ENCODE measurements around the gene LMAN2.

LMAN2 gene

DNA sequence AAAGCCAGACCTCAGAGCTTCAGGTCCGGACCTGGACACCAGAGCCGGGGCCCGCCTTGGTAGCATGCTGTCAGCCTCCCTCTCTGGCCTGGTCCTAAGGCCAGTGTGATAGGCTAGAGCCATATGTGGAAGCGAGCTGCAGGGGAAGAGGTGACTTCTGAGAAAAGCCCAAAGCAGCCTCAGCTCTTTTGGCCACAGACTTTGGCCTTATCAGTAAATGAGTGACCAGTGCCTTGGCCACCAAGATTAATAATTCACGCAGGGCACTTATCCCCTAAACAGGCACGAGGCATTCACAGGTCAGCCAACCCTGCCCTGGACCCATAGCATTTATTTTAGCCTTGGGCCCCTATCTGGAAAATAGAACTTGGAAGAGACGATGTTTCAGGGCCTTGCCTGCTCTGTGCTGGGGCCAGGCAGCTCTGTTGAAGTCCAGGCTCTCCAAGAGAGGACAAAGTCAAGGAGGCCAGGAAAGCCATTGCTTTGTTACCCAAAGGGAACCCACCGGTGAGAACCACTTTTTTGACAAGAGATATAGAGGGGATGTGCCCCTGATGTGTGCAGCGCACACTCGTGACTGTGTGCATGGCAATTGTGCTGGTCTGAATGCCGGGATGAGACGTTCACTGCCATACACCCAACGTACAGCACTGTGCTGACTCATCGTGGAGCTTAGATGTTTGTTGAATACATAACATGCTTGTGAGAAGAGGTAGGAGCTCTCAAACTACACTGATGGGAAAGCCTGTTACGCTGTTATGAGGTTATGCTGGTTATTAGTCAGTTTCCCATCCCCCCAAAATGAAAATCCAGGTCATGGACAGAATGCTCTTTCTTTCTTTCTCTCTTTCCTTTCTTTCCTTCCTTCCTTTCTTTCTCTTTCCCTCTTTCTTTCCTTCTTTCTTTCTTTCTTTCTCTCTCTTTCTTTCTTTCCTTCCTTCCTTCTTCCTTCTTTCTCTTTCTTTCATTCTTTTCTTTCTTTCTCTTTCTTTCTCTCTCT, 27.7 kb upstream of the LMAN2 start:
- no peak overlapping the region for H2BK120ac ChIP-seq (ENCODE audit: low read depth, low read length)
- H3K4me3 ChIP-seq (ENCODE audit: low read length in 2 of 2) = no peak overlapping the region
- peaks cover 0 to 3% of the 10 kb centered on the region in 2 donors for H3K4me1 ChIP-seq (ENCODE audit: control insufficient read depth in 2 of 2, insufficient read depth in 1 of 2, low read depth in 1 of 2, low read length in 2 of 2)
- H3K4ac ChIP-seq (ENCODE audit: low read length) = no peak overlapping the region
- H4K91ac ChIP-seq (ENCODE audit: low read depth, low read length, poor library complexity) = no peak overlapping the region
- no peaks in the 10 kb centered on the region for H3K36me3 ChIP-seq (replicated peaks in 1 of 2; ENCODE audit: control insufficient read depth in 2 of 2, insufficient read depth in 2 of 2, low read length in 2 of 2)
- no peak overlapping the region for H3K9ac ChIP-seq (ENCODE audit: low read depth, low read length, poor library complexity)
- H3K27me3 ChIP-seq (ENCODE audit: control insufficient read depth in 3 of 3, insufficient read depth in 3 of 3, low read depth in 1 of 3, low read length in 3 of 3) = peaks cover 0 to 19% (median 2%) of the 10 kb centered on the region in 3 experiments
- H2BK12ac ChIP-seq (ENCODE audit: low read length) = no peak overlapping the region
- no peaks in the 10 kb centered on the region for H3K79me1 ChIP-seq (ENCODE audit: low read depth, low read length)
- WGBS, 2 donors (ENCODE audit: extremely low coverage in 2 of 2, insufficient read length in 2 of 2, insufficient replicate concordance in 1 of 2) = no CpG with 5 or more reads among the region's 15 CpGs
- H4K8ac ChIP-seq (ENCODE audit: low read depth, low read length) = no peak overlapping the region
- no peak overlapping the region for H3K23ac ChIP-seq (ENCODE audit: low read depth, low read length, poor library complexity)
- H2BK15ac ChIP-seq (ENCODE audit: low read length) = no peak overlapping the region
- no peak overlapping the region for H3K4me2 ChIP-seq (ENCODE audit: insufficient read depth, low read length, poor library complexity, severe bottlenecking)
- H2BK5ac ChIP-seq (ENCODE audit: low read length) = no peak overlapping the region
- H2AK5ac ChIP-seq (ENCODE audit: low read depth, low read length) = no peak overlapping the region
- H3K18ac ChIP-seq (ENCODE audit: low read length) = no peak overlapping the region
- DNase-seq (ENCODE audit: low spot score) = no peak
- peak overlapping the region; percentile 72 for H2AFZ ChIP-seq (ENCODE audit: low read length)
- H3K14ac ChIP-seq (ENCODE audit: low read length) = no peak overlapping the region
- H3K27ac ChIP-seq (replicated peaks; ENCODE audit: low read length) = no peak overlapping the region
- H3K9me3 ChIP-seq (replicated peaks in 1 of 2; ENCODE audit: control insufficient read depth in 2 of 2, insufficient read depth in 1 of 2, low read depth in 1 of 2, low read length in 2 of 2) = no peaks in the 10 kb centered on the region

DNA sequence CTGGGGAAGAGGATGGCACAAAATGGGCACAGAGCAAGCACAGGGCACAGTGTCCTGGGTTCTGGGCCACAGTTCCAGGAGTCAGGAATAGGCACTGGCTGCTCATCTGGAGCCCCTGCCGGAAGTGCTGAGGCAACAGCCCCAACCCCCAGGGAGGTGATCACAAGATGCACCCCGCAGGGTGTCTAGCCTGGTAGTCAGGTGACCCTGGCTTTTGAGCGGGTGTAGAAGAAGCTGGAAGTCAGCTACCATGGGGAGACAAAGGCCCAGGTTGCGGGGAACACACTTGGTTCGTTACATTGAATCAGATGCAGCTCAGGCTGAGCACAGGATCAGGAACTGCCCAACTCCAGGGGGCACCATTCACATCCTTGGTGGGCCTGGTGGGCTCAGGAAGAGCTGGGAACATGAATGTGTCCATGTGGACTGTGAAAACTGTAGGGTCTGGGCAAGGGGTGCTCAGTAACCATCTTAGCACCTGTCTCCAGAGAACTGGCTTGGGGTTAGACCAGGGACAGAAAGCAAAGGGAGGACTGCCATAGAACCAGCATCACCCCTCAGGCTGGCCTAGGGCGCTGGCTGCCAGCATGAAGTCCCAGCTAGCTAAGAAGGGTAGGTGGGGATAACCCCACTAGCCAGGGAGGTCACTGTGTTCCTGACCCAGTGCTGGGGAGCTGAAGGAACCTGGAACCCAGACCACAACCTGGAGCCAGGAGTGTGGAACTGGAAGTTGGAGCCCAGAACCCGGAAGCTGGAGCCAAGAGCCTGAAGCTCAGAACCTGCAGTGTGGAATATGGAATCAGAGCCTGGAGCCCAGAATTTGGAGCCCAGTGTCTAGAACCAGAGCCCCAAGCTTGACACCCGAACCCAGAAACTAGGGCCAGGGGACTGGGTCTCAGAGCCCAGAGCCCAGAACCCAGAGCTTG, 26.6 kb upstream of the LMAN2 start:
- H3K27ac ChIP-seq (replicated peaks; ENCODE audit: low read length) = no peak overlapping the region
- H3K4me1 ChIP-seq (ENCODE audit: control insufficient read depth in 2 of 2, insufficient read depth in 1 of 2, low read depth in 1 of 2, low read length in 2 of 2) = peaks cover 0 to 3% of the 10 kb centered on the region in 2 donors
- no peak overlapping the region for H2BK12ac ChIP-seq (ENCODE audit: low read length)
- H2AFZ ChIP-seq (ENCODE audit: low read length) = no peak overlapping the region
- H3K4me3 ChIP-seq (ENCODE audit: low read length in 2 of 2) = no peak overlapping the region
- H2AK5ac ChIP-seq (ENCODE audit: low read depth, low read length) = peak overlapping the region; percentile 84
- H3K18ac ChIP-seq (ENCODE audit: low read length) = peak overlapping the region; percentile 63
- no peaks in the 10 kb centered on the region for H3K79me1 ChIP-seq (ENCODE audit: low read depth, low read length)
- no peak for DNase-seq (ENCODE audit: low spot score)
- no peaks in the 10 kb centered on the region for H3K36me3 ChIP-seq (replicated peaks in 1 of 2; ENCODE audit: control insufficient read depth in 2 of 2, insufficient read depth in 2 of 2, low read length in 2 of 2)
- peak overlapping the region; percentile 34 for H2BK5ac ChIP-seq (ENCODE audit: low read length)
- H3K9ac ChIP-seq (ENCODE audit: low read depth, low read length, poor library complexity) = no peak overlapping the region
- H3K27me3 ChIP-seq (ENCODE audit: control insufficient read depth in 3 of 3, insufficient read depth in 3 of 3, low read depth in 1 of 3, low read length in 3 of 3) = peaks cover 0 to 8% (median 2%) of the 10 kb centered on the region in 3 experiments
- H2BK15ac ChIP-seq (ENCODE audit: low read length) = peak overlapping the region; percentile 30
- no peak overlapping the region for H3K4ac ChIP-seq (ENCODE audit: low read length)
- H4K91ac ChIP-seq (ENCODE audit: low read depth, low read length, poor library complexity) = no peak overlapping the region
- peak overlapping the region; percentile 30 for H3K23ac ChIP-seq (ENCODE audit: low read depth, low read length, poor library complexity)
- no peak overlapping the region for H3K14ac ChIP-seq (ENCODE audit: low read length)
- no CpG with 5 or more reads among the region's 8 CpGs for WGBS, 2 donors (ENCODE audit: extremely low coverage in 2 of 2, insufficient read length in 2 of 2, insufficient replicate concordance in 1 of 2)
- no peak overlapping the region for H2BK120ac ChIP-seq (ENCODE audit: low read depth, low read length)
- H3K4me2 ChIP-seq (ENCODE audit: insufficient read depth, low read length, poor library complexity, severe bottlenecking) = no peak overlapping the region
- peak overlapping the region; percentile 2 for H4K8ac ChIP-seq (ENCODE audit: low read depth, low read length)
- H3K9me3 ChIP-seq (replicated peaks in 1 of 2; ENCODE audit: control insufficient read depth in 2 of 2, insufficient read depth in 1 of 2, low read depth in 1 of 2, low read length in 2 of 2) = no peaks in the 10 kb centered on the region

DNA sequence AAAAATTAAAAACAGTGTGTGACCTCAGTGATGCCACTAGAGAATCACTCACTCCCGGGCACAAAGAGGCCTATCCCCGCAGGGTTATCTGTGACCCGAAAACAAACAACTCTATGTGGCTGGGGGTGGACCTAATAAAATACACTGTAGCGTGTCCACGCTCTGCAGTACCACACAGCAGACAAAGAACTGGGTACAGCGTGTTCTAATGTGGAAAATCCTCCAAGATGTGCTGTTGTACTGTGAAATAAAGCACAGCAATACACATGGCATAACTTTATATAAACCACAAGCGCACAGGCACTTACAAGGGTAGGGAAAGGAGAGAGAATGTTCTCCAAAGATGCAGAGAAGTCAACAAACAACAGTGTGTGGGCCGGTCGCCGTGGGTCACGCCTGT, 24.6 kb upstream of the LMAN2 start:
- Histone ChIP-seq H2BK120ac (ENCODE audit: low read depth, low read length) (no peak overlapping the region), H3K4me1 (ENCODE audit: control insufficient read depth in 2 of 2, insufficient read depth in 1 of 2, low read depth in 1 of 2, low read length in 2 of 2) (peaks cover under 1 to 4% of the 10 kb centered on the region in 2 donors), H3K4ac (ENCODE audit: low read length) (no peak overlapping the region), H2BK12ac (ENCODE audit: low read length) (no peak overlapping the region), H3K23ac (ENCODE audit: low read depth, low read length, poor library complexity) (no peak overlapping the region), H3K27me3 (ENCODE audit: control insufficient read depth in 3 of 3, insufficient read depth in 3 of 3, low read depth in 1 of 3, low read length in 3 of 3) (no peaks in the 10 kb centered on the region), H3K4me2 (ENCODE audit: insufficient read depth, low read length, poor library complexity, severe bottlenecking) (no peak overlapping the region), H3K9me3 (replicated peaks in 1 of 2; ENCODE audit: control insufficient read depth in 2 of 2, insufficient read depth in 1 of 2, low read depth in 1 of 2, low read length in 2 of 2) (no peaks in the 10 kb centered on the region), H4K8ac (ENCODE audit: low read depth, low read length) (no peak overlapping the region), H3K27ac (replicated peaks; ENCODE audit: low read length) (no peak overlapping the region), H2BK15ac (ENCODE audit: low read length) (no peak overlapping the region), H2BK5ac (ENCODE audit: low read length) (no peak overlapping the region), H3K9ac (ENCODE audit: low read depth, low read length, poor library complexity) (no peak overlapping the region), H2AFZ (ENCODE audit: low read length) (no peak overlapping the region), H3K14ac (ENCODE audit: low read length) (no peak overlapping the region), H3K4me3 (ENCODE audit: low read length in 2 of 2) (no peak overlapping the region), H3K36me3 (replicated peaks in 1 of 2; ENCODE audit: control insufficient read depth in 2 of 2, insufficient read depth in 2 of 2, low read length in 2 of 2) (peaks cover 2 to 7% of the 10 kb centered on the region in 2 donors), H3K79me1 (ENCODE audit: low read depth, low read length) (no peaks in the 10 kb centered on the region), H3K18ac (ENCODE audit: low read length) (no peak overlapping the region), H2AK5ac (ENCODE audit: low read depth, low read length) (no peak overlapping the region), H4K91ac (ENCODE audit: low read depth, low read length, poor library complexity) (no peak overlapping the region)
- no peak for DNase-seq (ENCODE audit: low spot score)
- WGBS, 2 donors (ENCODE audit: extremely low coverage in 2 of 2, insufficient read length in 2 of 2, insufficient replicate concordance in 1 of 2) = no CpG with 5 or more reads among the region's 11 CpGs

Measured in neuronal stem cell (in vitro differentiated cells).